Measurements from ENCODE around the gene PLEKHH3. TPM values are rescaled to one million over a fixed set of nuclear protein-coding genes. Genes with fewer than 3 reads are reported as not detected.

PLEKHH3 gene
- total RNA-seq, result 12.9 and 20.0 TPM in 2 replicates

- no peak for DNase-seq
Measured at GRCh38 chr17:42676424-42677011, at the start of gene PLEKHH3. TSS of gene PLEKHH3 (minus strand) at chr17:42676994. CDS start at chr17:42676563, 431 bp downstream.

GRCh38 chr17:42725143-42725542 is 48.3 kb upstream of the PLEKHH3 start:
- DNase-seq, result no peak

- DNase-seq, result no peak
Measured at GRCh38 chr17:42723636-42724035, 46.8 kb upstream of the PLEKHH3 start.

GRCh38 chr17:42720996-42721583 is 44.3 kb upstream of the PLEKHH3 start:
- DNase-seq, result peak; percentile 88

GRCh38 chr17:42709561-42709960 is 32.8 kb upstream of the PLEKHH3 start:
- DNase-seq, result no peak

GRCh38 chr17:42708588-42708987 is 31.8 kb upstream of the PLEKHH3 start:
- no peak for DNase-seq

GRCh38 chr17:42706732-42707131 is 29.9 kb upstream of the PLEKHH3 start:
- no peak for DNase-seq

GRCh38 chr17:42704837-42705494 is 28.2 kb upstream of the PLEKHH3 start:
- no peak for DNase-seq

GRCh38 chr17:42704490-42704836 is 27.7 kb upstream of the PLEKHH3 start:
- DNase-seq, result no peak

- DNase-seq, result no peak
Measured at GRCh38 chr17:42702446-42702845, 25.7 kb upstream of the PLEKHH3 start.

- DNase-seq, result no peak
Measured at GRCh38 chr17:42700586-42701289, 23.9 kb upstream of the PLEKHH3 start.

GRCh38 chr17:42699415-42699740 is 22.6 kb upstream of the PLEKHH3 start:
- no peak for DNase-seq

- DNase-seq, result no peak
Measured at GRCh38 chr17:42698736-42699414, 22.1 kb upstream of the PLEKHH3 start.

- no peak for DNase-seq
Measured at GRCh38 chr17:42697108-42697811, 20.5 kb upstream of the PLEKHH3 start.

- DNase-seq, result no peak
Measured at GRCh38 chr17:42695500-42695899, 18.7 kb upstream of the PLEKHH3 start.

GRCh38 chr17:42694524-42694923 is 17.7 kb upstream of the PLEKHH3 start:
- no peak for DNase-seq

- no peak for DNase-seq
Measured at GRCh38 chr17:42692489-42692888, 15.7 kb upstream of the PLEKHH3 start.

- DNase-seq, result no peak
Measured at GRCh38 chr17:42691021-42691545, 14.3 kb upstream of the PLEKHH3 start.

- no peak for DNase-seq
Measured at GRCh38 chr17:42690596-42690995, 13.8 kb upstream of the PLEKHH3 start.

GRCh38 chr17:42687707-42688320 is 11.0 kb upstream of the PLEKHH3 start:
- no peak for DNase-seq

- DNase-seq, result no peak
Measured at GRCh38 chr17:42686520-42687128, 9.8 kb upstream of the PLEKHH3 start.
